ENCODE results near the gene PGBD5.

The PGBD5 gene

GRCh38 chr1:230377324-230377723 is 48.8 kb downstream of the PGBD5 start:
- no peak for DNase-seq (ENCODE audit: low read depth)
- no peak overlapping the region for H3K4me3 ChIP-seq (replicated peaks; ENCODE audit: low read depth, low read length)
- TF ChIP-seq CTCF (IDR thresholded peaks at IDR 0.05; ENCODE audit: low read length, missing control alignments), result no peak

GRCh38 chr1:230376296-230376695 is 49.8 kb downstream of the PGBD5 start:
- no peak for TF ChIP-seq CTCF (IDR thresholded peaks at IDR 0.05; ENCODE audit: low read length, missing control alignments)
- DNase-seq (ENCODE audit: low read depth), result no peak
- no peak overlapping the region for H3K4me3 ChIP-seq (replicated peaks; ENCODE audit: low read depth, low read length)

- DNase-seq (ENCODE audit: low read depth), result no peak
These were observed 50.4 kb downstream of the PGBD5 start for GRCh38 chr1:230375780-230376179.

GRCh38 chr1:230375147-230375546 is 51.0 kb downstream of the PGBD5 start:
- H3K4me3 ChIP-seq (replicated peaks; ENCODE audit: low read depth, low read length), result no peak overlapping the region
- no peak for DNase-seq (ENCODE audit: low read depth)
- no peak for TF ChIP-seq CTCF (IDR thresholded peaks at IDR 0.05; ENCODE audit: low read length, missing control alignments)

More at GRCh38 chr1:230375780-230376179, 50.4 kb downstream of the PGBD5 start:
- no peak for TF ChIP-seq CTCF (IDR thresholded peaks at IDR 0.05; ENCODE audit: low read length, missing control alignments)
- H3K4me3 ChIP-seq (replicated peaks; ENCODE audit: low read depth, low read length), result no peak overlapping the region

GRCh38 chr1:230371923-230372703 is 54.0 kb downstream of the PGBD5 start:
- H3K4me3 ChIP-seq (replicated peaks; ENCODE audit: low read depth, low read length), result no peak overlapping the region
- TF ChIP-seq CTCF (IDR thresholded peaks at IDR 0.05; ENCODE audit: low read length, missing control alignments), result no peak
- DNase-seq (ENCODE audit: low read depth), result no peak

- no peak overlapping the region for H3K4me3 ChIP-seq (replicated peaks; ENCODE audit: low read depth, low read length)
- TF ChIP-seq CTCF (IDR thresholded peaks at IDR 0.05; ENCODE audit: low read length, missing control alignments), result no peak
These were observed 56.0 kb downstream of the PGBD5 start for GRCh38 chr1:230370109-230370508.

GRCh38 chr1:230368871-230369270 is 57.3 kb downstream of the PGBD5 start:
- no peak for DNase-seq (ENCODE audit: low read depth)
- H3K4me3 ChIP-seq (replicated peaks; ENCODE audit: low read depth, low read length), result no peak overlapping the region
- no peak for TF ChIP-seq CTCF (IDR thresholded peaks at IDR 0.05; ENCODE audit: low read length, missing control alignments)

More at GRCh38 chr1:230370109-230370508, 56.0 kb downstream of the PGBD5 start:
- no peak for DNase-seq (ENCODE audit: low read depth)

Data from fibroblast of pulmonary artery (primary cell).